HG03469 (cell line): ENCODE results near the gene STK11.
"Not testable (repeated sequence)": the region's sequence is repeated elsewhere in the genome, so short reads cannot be mapped to it uniquely, and the experiment has no call there.

Experiments
- ATAC-seq: cut with Tn5 transposase; IDR thresholded peaks from one replicate; pipeline ENCODE4 v1.9.1; 2021; ENCODE audit warnings: mild to moderate bottlenecking, moderate library complexity, moderate number of reproducible peaks; ENCODE audit not compliant: unreplicated experiment

STK11 gene

GRCh38 chr19:1237027-1237659 is 31.6 kb downstream of the STK11 start:
- no peak for ATAC-seq

- no peak for ATAC-seq
Measured at GRCh38 chr19:1237754-1238368, 32.3 kb downstream of the STK11 start, which contains the start of gene CBARP. TSS of gene CBARP (minus strand) at chr19:1238005. CDS start at chr19:1236100, 1,905 bp downstream.

GRCh38 chr19:1238369-1239303 is 33.1 kb downstream of the STK11 start:
- ATAC-seq, result no peak

GRCh38 chr19:1239420-1239795 is 33.8 kb downstream of the STK11 start:
- ATAC-seq, result no peak

- no peak for ATAC-seq
Measured at GRCh38 chr19:1239796-1240737, 34.5 kb downstream of the STK11 start.

GRCh38 chr19:1240925-1241324 is 35.3 kb downstream of the STK11 start:
- ATAC-seq, result no peak

- ATAC-seq, result no peak
Measured at GRCh38 chr19:1241417-1242095, 36.0 kb downstream of the STK11 start, which contains the start of gene ATP5F1D. TSS of gene ATP5F1D (plus strand) at chr19:1241751. CDS start at chr19:1241851, 100 bp downstream.

GRCh38 chr19:1243768-1244692 is 38.5 kb downstream of the STK11 start:
- ATAC-seq, result no peak

GRCh38 chr19:1244693-1245451 is 39.3 kb downstream of the STK11 start:
- no peak for ATAC-seq

- no peak for ATAC-seq
Measured at GRCh38 chr19:1245494-1246264, 40.1 kb downstream of the STK11 start.

- not testable (repeated sequence) for ATAC-seq
Measured at GRCh38 chr19:1246265-1247087, 40.9 kb downstream of the STK11 start.

GRCh38 chr19:1247748-1248138 is 42.2 kb downstream of the STK11 start:
- ATAC-seq, result no peak

- peak; percentile 9 for ATAC-seq
Measured at GRCh38 chr19:1248139-1248785, 42.7 kb downstream of the STK11 start, which contains the start of gene MIDN. TSS of gene MIDN (plus strand) at chr19:1248583. CDS start at chr19:1250297, 1,714 bp downstream.

GRCh38 chr19:1248786-1249297 is 43.3 kb downstream of the STK11 start:
- ATAC-seq, result peak; percentile 23

GRCh38 chr19:1249298-1249989 is 43.9 kb downstream of the STK11 start:
- ATAC-seq, result peak; percentile 22
